Measurements from ENCODE around the gene AJAP1.
"Not testable (repeated sequence)": the region's sequence is repeated elsewhere in the genome, so short reads cannot be mapped to it uniquely, and the experiment has no call there.

The AJAP1 gene

DNA sequence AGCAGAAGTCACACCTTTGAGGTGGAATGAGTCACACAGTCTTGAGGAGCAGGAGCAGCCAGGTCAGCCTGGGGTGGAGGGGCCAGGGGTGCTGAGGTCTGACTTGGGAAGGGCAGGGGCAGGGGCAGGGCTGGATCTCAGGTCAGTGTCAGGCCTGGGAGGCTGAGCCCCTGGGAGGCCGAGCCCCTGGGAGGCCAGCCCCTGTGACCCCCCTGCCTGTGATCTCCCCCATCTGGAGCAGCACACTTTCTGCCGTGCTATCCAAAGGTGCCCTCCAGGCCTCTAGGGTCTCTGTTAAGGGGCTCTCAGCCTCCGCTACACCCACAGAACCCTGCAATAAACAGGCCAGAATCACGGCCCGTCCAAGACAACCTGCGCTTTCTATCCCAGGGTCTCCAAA is 36.9 kb upstream of the AJAP1 start:
- no peak for FAIRE-seq
- no peak for TF ChIP-seq POLR2A (IDR thresholded peaks at IDR 0.05; ENCODE audit: low read depth, low read length)
- TF ChIP-seq POLR2AphosphoS5 (IDR thresholded peaks at IDR 0.05; ENCODE audit: low read depth, low read length), result no peak
- TF ChIP-seq TAF1 (IDR thresholded peaks at IDR 0.05; ENCODE audit: borderline replicate concordance, low read depth, low read length), result no peak

DNA sequence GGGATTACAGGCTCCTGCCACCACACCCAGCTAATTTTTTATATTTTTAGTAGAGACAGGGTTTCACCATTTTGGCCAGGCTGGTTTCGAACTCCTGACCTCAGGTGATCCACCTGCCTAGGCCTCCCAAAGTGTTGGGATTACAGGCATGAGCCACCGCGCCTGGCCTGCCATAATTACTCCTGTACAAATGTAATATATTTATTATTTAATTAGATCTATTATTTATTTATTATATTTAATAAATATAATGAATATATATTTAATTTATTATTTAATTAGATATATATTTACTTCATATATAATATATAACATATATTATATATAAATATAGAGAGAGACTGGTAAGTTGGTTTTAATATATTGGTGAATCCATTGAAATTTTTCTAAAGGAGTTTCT is 35.6 kb upstream of the AJAP1 start:
- not testable (repeated sequence) for FAIRE-seq; DNase-seq (ENCODE audit: insufficient read length)

More for the DNA sequence above, 36.9 kb upstream of the AJAP1 start:
- DNase-seq (ENCODE audit: insufficient read length), result no peak

DNA sequence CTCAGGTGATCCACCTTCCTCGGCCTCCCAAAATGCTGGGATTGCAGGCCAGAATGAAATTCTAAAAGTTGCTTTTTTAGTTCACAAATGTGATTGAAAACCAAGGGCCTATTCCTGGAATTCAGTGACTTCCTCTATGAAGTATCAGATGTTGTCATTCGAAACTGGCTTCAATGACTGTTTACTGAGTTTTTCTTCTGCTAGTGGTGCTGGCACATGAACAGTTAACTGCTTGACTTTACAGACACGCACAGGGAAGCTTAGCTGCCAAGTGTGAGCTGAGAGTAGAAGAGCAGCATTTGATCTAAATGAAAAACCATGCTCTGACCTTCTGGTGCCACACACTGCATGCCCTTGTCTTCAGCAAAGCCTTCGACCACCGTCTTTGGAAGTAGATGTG is 32.8 kb upstream of the AJAP1 start:
- FAIRE-seq (no peak), DNase-seq (ENCODE audit: insufficient read length) (no peak)
- TF ChIP-seq TAF1 (IDR thresholded peaks at IDR 0.05; ENCODE audit: borderline replicate concordance, low read depth, low read length) (no peak), POLR2AphosphoS5 (IDR thresholded peaks at IDR 0.05; ENCODE audit: low read depth, low read length) (no peak), POLR2A (IDR thresholded peaks at IDR 0.05; ENCODE audit: low read depth, low read length) (no peak)

DNA sequence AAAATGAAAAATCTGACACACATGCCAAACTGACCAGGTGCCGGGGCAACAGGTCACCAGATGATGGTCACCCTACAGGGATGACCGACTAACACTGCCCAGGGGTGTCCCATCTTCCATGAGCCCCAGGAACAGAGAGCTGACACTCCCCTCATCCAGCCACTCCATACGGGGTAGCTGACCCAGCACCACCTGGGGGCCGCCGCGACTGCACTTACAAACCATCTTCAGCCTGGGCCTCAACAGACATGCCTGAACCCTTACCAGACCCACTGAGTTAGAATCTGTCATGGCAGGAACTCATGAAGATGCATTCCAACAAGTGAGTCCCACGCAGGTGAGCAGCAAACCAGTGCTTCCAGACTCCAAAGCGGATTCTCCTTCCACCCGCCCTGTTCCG is 31.6 kb upstream of the AJAP1 start:
- DNase-seq (ENCODE audit: insufficient read length) (no peak), FAIRE-seq (no peak)
- TF ChIP-seq POLR2A (IDR thresholded peaks at IDR 0.05; ENCODE audit: low read depth, low read length), result no peak
- TF ChIP-seq TAF1 (IDR thresholded peaks at IDR 0.05; ENCODE audit: borderline replicate concordance, low read depth, low read length), result no peak
- no peak for TF ChIP-seq POLR2AphosphoS5 (IDR thresholded peaks at IDR 0.05; ENCODE audit: low read depth, low read length)

DNA sequence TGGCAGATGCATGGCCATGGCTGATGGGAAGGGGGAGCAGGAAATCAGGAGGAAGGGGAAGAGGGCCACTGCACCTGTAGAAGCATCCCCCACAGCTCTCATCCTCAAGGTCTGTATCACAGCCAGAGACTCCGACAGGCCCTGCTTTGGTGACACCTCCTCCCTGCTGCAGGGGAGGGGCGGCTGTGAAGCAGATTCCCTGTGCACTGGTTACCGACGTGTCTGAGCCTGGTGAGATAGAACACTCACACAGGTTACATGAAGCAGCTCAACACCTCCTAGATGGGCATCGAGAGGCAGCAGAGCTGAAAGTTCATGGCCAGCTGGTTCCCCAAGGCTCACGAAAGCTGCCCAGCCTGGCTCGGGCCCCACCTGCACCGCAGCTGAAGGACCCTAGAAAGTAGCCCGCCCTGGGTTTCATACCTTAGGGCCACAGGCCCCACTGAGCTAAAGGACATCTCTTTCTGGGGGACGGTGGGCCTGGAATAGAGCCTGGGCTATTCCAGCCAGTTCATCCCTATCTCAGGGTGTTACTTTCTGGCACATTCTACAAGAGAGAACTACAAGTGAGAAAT is 30.2 kb upstream of the AJAP1 start:
- TF ChIP-seq TAF1 (IDR thresholded peaks at IDR 0.05; ENCODE audit: borderline replicate concordance, low read depth, low read length), result no peak
- no peak for TF ChIP-seq POLR2AphosphoS5 (IDR thresholded peaks at IDR 0.05; ENCODE audit: low read depth, low read length)
- TF ChIP-seq POLR2A (IDR thresholded peaks at IDR 0.05; ENCODE audit: low read depth, low read length), result no peak
- DNase-seq (ENCODE audit: insufficient read length), result no peak
- no peak for FAIRE-seq

DNA sequence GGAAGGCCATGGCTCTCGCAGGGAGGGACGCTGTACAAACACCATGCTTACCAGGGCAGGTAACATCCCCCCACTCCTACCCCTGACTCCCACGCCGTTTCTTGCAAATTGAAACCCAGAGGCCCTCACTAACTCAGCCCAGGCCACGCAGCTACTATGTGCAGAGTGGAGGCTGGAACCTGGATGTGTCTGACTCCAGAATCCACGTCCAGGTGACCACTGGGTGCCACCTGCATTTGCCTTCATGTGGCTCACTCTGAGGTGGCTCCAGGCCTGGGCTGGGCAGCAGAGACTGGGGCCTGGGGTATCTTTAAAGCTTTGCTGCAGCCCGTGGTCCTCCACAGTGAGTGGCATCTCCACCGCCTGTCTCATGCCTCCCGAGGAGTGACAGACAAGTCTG is 29.6 kb upstream of the AJAP1 start:
- no peak for TF ChIP-seq POLR2AphosphoS5 (IDR thresholded peaks at IDR 0.05; ENCODE audit: low read depth, low read length)
- TF ChIP-seq TAF1 (IDR thresholded peaks at IDR 0.05; ENCODE audit: borderline replicate concordance, low read depth, low read length), result no peak
- TF ChIP-seq POLR2A (IDR thresholded peaks at IDR 0.05; ENCODE audit: low read depth, low read length), result no peak
- DNase-seq (ENCODE audit: insufficient read length), result no peak
- FAIRE-seq, result no peak

DNA sequence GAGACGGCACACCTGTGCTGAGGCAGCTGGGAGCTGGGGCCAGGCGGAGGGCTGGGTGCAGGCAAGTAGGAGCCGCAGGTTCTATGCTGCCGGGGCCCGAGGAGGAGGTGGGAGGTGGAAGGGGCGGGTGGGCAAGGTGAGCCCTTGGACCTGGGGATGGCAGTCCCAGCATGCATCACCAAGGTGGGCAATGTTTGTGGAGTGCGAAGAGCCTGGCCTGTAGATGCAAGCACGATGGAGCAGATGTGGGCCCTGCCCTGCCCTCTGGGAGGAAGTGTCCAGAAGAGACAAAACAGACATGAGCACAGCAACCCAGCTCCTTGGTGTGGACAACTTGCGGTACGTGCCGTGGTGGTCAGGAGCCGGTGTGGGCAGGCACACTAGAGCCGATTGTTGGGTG is 28.3 kb upstream of the AJAP1 start:
- TF ChIP-seq TAF1 (IDR thresholded peaks at IDR 0.05; ENCODE audit: borderline replicate concordance, low read depth, low read length) (no peak), POLR2A (IDR thresholded peaks at IDR 0.05; ENCODE audit: low read depth, low read length) (no peak), POLR2AphosphoS5 (IDR thresholded peaks at IDR 0.05; ENCODE audit: low read depth, low read length) (no peak)
- DNase-seq (ENCODE audit: insufficient read length) (no peak), FAIRE-seq (no peak)

DNA sequence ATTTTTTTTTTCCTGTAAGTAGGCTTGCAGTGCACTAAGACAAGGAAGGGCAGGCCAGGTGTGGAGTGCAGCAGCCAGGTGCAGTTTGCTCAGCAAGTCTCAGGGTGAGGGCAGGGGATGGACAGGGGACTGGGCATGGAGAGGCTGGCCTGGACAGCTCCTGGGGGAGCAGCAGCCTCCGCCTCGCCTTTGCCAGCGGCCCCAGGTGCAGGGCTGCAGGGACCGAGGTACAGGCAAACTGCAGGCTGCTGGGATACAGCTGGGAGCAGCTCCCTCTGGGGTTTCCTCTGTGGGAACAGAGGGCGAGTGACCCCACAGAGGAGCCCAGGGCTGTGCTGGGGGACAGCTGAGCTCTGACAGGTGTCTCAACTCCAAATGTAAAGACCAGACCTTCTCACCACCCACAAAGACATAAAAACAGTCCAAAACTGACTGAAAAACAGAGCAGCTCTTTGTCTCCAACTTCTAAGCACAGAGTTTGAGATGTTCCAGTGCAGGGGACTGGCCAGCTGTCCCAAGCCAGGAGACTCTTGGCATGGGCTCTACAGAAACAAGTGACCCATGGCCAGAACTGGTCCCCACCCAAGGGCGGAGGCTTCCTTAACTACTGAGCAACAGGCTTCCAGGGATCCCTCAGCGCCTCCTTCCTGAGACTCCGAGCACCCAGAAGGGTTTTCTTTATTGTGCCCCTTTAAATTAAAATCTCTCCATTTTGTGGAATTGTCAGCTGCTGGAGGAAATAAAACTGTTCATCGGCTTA is 27.7 kb upstream of the AJAP1 start:
- DNase-seq (ENCODE audit: insufficient read length) (no peak), FAIRE-seq (no peak)

DNA sequence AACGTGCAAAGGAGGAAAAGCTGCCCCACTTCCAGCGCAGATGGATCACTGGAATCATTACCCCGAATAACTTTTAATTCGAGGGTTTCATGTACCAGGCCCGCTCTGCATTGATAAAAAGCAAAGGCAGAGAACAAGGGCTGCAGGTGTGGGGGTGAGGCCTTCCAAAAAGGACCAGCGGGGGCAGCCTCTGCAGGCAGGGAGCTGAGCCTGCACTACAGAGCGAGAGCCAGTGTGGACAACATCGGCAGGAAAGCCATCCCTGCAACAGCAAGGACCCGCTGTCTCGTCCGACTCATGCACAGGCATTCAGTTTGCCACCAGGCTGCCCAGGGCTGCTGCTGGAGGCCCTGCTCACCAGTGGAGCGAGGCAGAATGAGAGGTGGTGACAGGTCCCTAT is 27.1 kb upstream of the AJAP1 start:
- TF ChIP-seq POLR2AphosphoS5 (IDR thresholded peaks at IDR 0.05; ENCODE audit: low read depth, low read length) (no peak), TAF1 (IDR thresholded peaks at IDR 0.05; ENCODE audit: borderline replicate concordance, low read depth, low read length) (no peak), POLR2A (IDR thresholded peaks at IDR 0.05; ENCODE audit: low read depth, low read length) (no peak)
- DNase-seq (ENCODE audit: insufficient read length), result no peak

More for the DNA sequence above, 27.7 kb upstream of the AJAP1 start:
- no peak for TF ChIP-seq POLR2AphosphoS5 (IDR thresholded peaks at IDR 0.05; ENCODE audit: low read depth, low read length)
- TF ChIP-seq TAF1 (IDR thresholded peaks at IDR 0.05; ENCODE audit: borderline replicate concordance, low read depth, low read length), result no peak
- no peak for TF ChIP-seq POLR2A (IDR thresholded peaks at IDR 0.05; ENCODE audit: low read depth, low read length)

DNA sequence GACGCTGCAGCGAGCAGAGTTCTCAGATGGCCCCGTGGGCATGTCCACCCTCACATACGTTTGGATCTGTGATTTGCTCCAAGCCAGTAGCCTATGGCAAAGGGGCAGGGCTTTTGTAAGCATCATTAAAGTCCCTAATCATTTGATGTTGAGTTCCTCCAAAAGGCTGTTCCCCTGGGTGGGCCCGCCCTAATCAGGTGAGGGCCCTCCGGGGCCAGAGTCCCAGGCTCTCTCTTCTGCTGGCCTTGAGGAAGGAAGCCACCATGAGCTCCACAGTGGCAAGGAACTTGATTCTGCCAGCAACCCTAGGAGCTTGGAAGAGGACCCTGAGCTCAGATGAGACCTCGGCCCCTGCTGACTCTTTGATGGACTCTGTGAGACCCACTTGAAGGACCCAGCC is 25.4 kb upstream of the AJAP1 start:
- no peak for FAIRE-seq
- DNase-seq (ENCODE audit: insufficient read length), result no peak
- TF ChIP-seq POLR2A (IDR thresholded peaks at IDR 0.05; ENCODE audit: low read depth, low read length) (no peak), POLR2AphosphoS5 (IDR thresholded peaks at IDR 0.05; ENCODE audit: low read depth, low read length) (no peak), TAF1 (IDR thresholded peaks at IDR 0.05; ENCODE audit: borderline replicate concordance, low read depth, low read length) (no peak)

More for the DNA sequence above, 27.1 kb upstream of the AJAP1 start:
- no peak for FAIRE-seq

DNA sequence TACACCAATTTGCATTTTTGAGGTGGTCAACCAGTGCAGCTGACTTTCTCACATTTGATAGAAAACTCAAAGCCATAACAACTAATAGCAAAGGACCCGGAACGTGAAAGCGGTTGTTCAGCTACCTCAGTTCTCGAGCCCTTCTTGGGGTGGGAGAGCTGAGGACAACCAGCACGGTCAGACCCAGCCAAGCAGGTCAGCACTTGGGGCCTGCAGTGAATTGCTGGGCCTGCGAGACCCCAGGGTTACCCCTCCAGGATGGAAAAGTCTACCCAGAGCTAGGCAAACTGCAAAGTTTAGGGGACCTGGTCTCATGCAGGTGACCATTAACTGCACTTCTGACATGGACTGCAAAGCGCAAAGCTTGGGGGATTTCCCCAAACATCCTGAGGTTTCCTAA is 23.8 kb upstream of the AJAP1 start:
- no peak for TF ChIP-seq TAF1 (IDR thresholded peaks at IDR 0.05; ENCODE audit: borderline replicate concordance, low read depth, low read length)
- TF ChIP-seq POLR2A (IDR thresholded peaks at IDR 0.05; ENCODE audit: low read depth, low read length), result no peak
- FAIRE-seq, result no peak

DNA sequence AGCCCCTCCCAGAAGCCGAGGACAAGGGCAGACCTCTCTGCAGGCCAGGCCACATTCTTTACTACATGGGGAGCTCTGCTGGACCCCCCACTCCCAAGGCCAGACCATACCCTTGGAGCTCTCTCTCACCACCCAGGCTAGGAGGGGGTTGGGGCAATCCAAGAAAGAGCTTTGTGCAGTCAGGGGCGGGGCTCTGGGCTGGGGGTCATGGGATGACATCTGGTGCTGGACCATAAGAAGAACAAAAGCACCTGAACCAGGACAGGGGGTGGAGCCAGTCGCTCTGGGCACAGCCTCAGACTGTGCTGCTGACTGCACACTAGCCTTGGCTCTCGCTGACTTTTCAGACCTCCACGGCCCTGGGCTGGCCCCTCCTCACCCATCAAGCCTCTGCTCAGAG is 23.1 kb upstream of the AJAP1 start:
- FAIRE-seq (no peak), DNase-seq (ENCODE audit: insufficient read length) (no peak)
- no peak for TF ChIP-seq POLR2AphosphoS5 (IDR thresholded peaks at IDR 0.05; ENCODE audit: low read depth, low read length)
- no peak for TF ChIP-seq TAF1 (IDR thresholded peaks at IDR 0.05; ENCODE audit: borderline replicate concordance, low read depth, low read length)
- no peak for TF ChIP-seq POLR2A (IDR thresholded peaks at IDR 0.05; ENCODE audit: low read depth, low read length)

More for the DNA sequence above, 23.8 kb upstream of the AJAP1 start:
- DNase-seq (ENCODE audit: insufficient read length), result no peak

Data from GM12892 (cell line).